IMR-90 (cell line): Measurements from ENCODE around the gene RAB31. TPM values are rescaled to one million over a fixed set of nuclear protein-coding genes. Genes with fewer than 3 reads are reported as not detected.

Experiments used
- ATAC-seq: fragments of 200-7000 bp; cut with Tn5 transposase; 2 replicates; pipeline ENCODE4 v1.9.1; 2020; ENCODE audit warnings: low read depth, mild to moderate bottlenecking, moderate library complexity
- BruUV-seq: library from RNA; stranded (reverse); fragments of 400-500 nt; replicated peaks from 2 replicates; lab custom pipeline; 2021; lab: Mats Ljungman, UMichigan
- CTCF ChIA-PET: fragments of 300-600 bp; formaldehyde crosslinking; extraction: SDS; loops from one replicate; lab custom pipeline; 2021; ENCODE audit warnings: antibody characterized with exemption; lab: Yijun Ruan, JAX
- POLR2A ChIA-PET: fragments of 300-600 bp; sonication (Branson Sonifier 250); formaldehyde crosslinking; loops from one replicate; lab custom pipeline; 2022; ENCODE audit warnings: antibody characterized with exemption; ENCODE audit not compliant: unreplicated experiment; lab: Charles Lee
- DNase-seq: peaks from one replicate; pipeline ENCODE4 v3.0.0; 2013
- H2AFZ ChIP-seq: replicated peaks from 2 replicates; pipeline ENCODE3; 2013; ENCODE audit warnings: low read length, mild to moderate bottlenecking; ENCODE audit not compliant: poor library complexity
- H2AK5ac ChIP-seq: 2 replicates; pipeline ENCODE4 v1.6.1; 2013; ENCODE audit warnings: low read depth, low read length, inconsistent platforms
- H2AK9ac ChIP-seq: replicated peaks from 2 replicates; pipeline ENCODE3; 2013; ENCODE audit warnings: mild to moderate bottlenecking, low read depth, low read length, moderate library complexity; ENCODE audit not compliant: poor library complexity
- H2BK120ac ChIP-seq: 2 replicates; pipeline ENCODE4 v1.6.1; 2013; ENCODE audit warnings: low read depth, low read length, inconsistent platforms
- H2BK15ac ChIP-seq: 3 replicates; pipeline ENCODE4 v1.6.1; 2013; ENCODE audit warnings: low read depth, low read length, inconsistent platforms
- H2BK20ac ChIP-seq: 2 replicates; pipeline ENCODE4 v1.6.1; 2013; ENCODE audit warnings: low read depth, mild to moderate bottlenecking, inconsistent platforms, low read length, moderate library complexity
- H2BK5ac ChIP-seq: 2 replicates; pipeline ENCODE4 v1.6.1; 2013; ENCODE audit warnings: mild to moderate bottlenecking, low read depth, low read length, inconsistent platforms; ENCODE audit not compliant: poor library complexity, severe bottlenecking
- H3K14ac ChIP-seq: replicated peaks from 2 replicates; pipeline ENCODE4 v1.6.1; 2013; ENCODE audit warnings: low read depth, low read length, inconsistent platforms
- H3K18ac ChIP-seq: 2 replicates; pipeline ENCODE4 v1.6.1; 2013; ENCODE audit warnings: low read depth, low read length, control low read depth
- H3K23ac ChIP-seq: 2 replicates; pipeline ENCODE4 v1.6.1; 2013; ENCODE audit warnings: low read depth, low read length, inconsistent platforms
- H3K27ac ChIP-seq: 2 replicates; pipeline ENCODE4 v1.5.1; 2013; ENCODE audit warnings: mild to moderate bottlenecking, control low read depth, low read length; ENCODE audit not compliant: insufficient read depth
- H3K27me3 ChIP-seq: 2 replicates; pipeline ENCODE4 v1.6.1; 2013; ENCODE audit warnings: low read length; ENCODE audit not compliant: control insufficient read depth, insufficient read depth
- H3K36me3 ChIP-seq: 2 replicates; pipeline ENCODE4 v1.6.1; 2013; ENCODE audit warnings: low read length, mixed read lengths; ENCODE audit not compliant: control insufficient read depth, insufficient read depth
- H3K4ac ChIP-seq: 2 replicates; pipeline ENCODE4 v1.6.1; 2013; ENCODE audit warnings: low read depth, low read length, inconsistent platforms
- H3K4me1 ChIP-seq: 2 replicates; pipeline ENCODE4 v1.6.1; 2013; ENCODE audit warnings: low read length, mixed read lengths; ENCODE audit not compliant: control insufficient read depth, insufficient read depth
- H3K4me2 ChIP-seq: 2 replicates; pipeline ENCODE4 v1.6.1; 2013; ENCODE audit warnings: low read depth, mild to moderate bottlenecking, control low read depth, low read length, moderate library complexity
- H3K4me3 ChIP-seq: 2 replicates; pipeline ENCODE4 v1.5.1; 2013; ENCODE audit warnings: low read depth, mild to moderate bottlenecking, control low read depth, low read length, moderate library complexity; ENCODE audit not compliant: insufficient read depth
- H3K56ac ChIP-seq: 2 replicates; pipeline ENCODE4 v1.6.1; 2013; ENCODE audit warnings: low read length, inconsistent platforms; ENCODE audit not compliant: insufficient read depth; ENCODE audit errors: extremely low read depth
- H3K79me1 ChIP-seq, 2 experiments: 2 replicates each; pipeline ENCODE4 v1.6.1; 2013; ENCODE audit warnings: low read length in 2 of 2, inconsistent platforms in 1 of 2, low read depth in 1 of 2
- H3K9ac ChIP-seq: 2 replicates; pipeline ENCODE4 v1.6.1; 2013; ENCODE audit warnings: low read depth, low read length, control low read depth
- H3K9me1 ChIP-seq: 2 replicates; pipeline ENCODE4 v1.6.1; 2013; ENCODE audit warnings: low read length, inconsistent platforms; ENCODE audit not compliant: insufficient read depth
- H3K9me3 ChIP-seq: 2 replicates; pipeline ENCODE4 v1.6.1; 2013; ENCODE audit warnings: low read length; ENCODE audit not compliant: control insufficient read depth, insufficient read depth
- H4K20me1 ChIP-seq: 2 replicates; pipeline ENCODE4 v1.6.1; 2013; ENCODE audit warnings: low read length, inconsistent platforms; ENCODE audit not compliant: insufficient read depth
- H4K5ac ChIP-seq: 2 replicates; pipeline ENCODE4 v1.6.1; 2013; ENCODE audit warnings: mild to moderate bottlenecking, low read depth, low read length, control low read depth
- H4K8ac ChIP-seq, 2 experiments: 2 replicates each; pipeline ENCODE4 v1.6.1; 2013; ENCODE audit warnings: low read depth in 2 of 2, low read length in 2 of 2, control low read depth in 1 of 2, inconsistent platforms in 1 of 2
- H4K91ac ChIP-seq: 2 replicates; pipeline ENCODE4 v1.6.1; 2013; ENCODE audit warnings: low read depth, low read length, inconsistent platforms; ENCODE audit not compliant: insufficient read depth
- CEBPB ChIP-seq: IDR thresholded peaks from 2 replicates; pipeline ENCODE4 v1.6.1; 2012; ENCODE audit warnings: low read depth, low read length, improper control_type of control experiment
- CHD1 ChIP-seq: IDR thresholded peaks from 2 replicates; pipeline ENCODE4 v1.6.1; 2012; ENCODE audit warnings: low read depth, low read length, improper control_type of control experiment
- CTCF ChIP-seq: conservative IDR thresholded peaks from 2 replicates; pipeline ENCODE4 v1.5.1; 2012; ENCODE audit warnings: mild to moderate bottlenecking, low read depth, low read length, improper control_type of control experiment
- ELK1 ChIP-seq: fragments of 150-350 bp; IDR thresholded peaks from 2 replicates; pipeline ENCODE4 v1.6.1; 2016; ENCODE audit warnings: low read depth, mild to moderate bottlenecking, low read length, moderate library complexity, borderline replicate concordance
- MAZ ChIP-seq: IDR thresholded peaks from 2 replicates; pipeline ENCODE4 v1.6.1; 2012; ENCODE audit warnings: low read depth, mild to moderate bottlenecking, low read length, improper control_type of control experiment, moderate library complexity, borderline replicate concordance
- MXI1 ChIP-seq: IDR thresholded peaks from 2 replicates; pipeline ENCODE4 v1.6.1; 2012; ENCODE audit warnings: low read depth, mild to moderate bottlenecking, low read length, moderate library complexity, borderline replicate concordance
- NFE2L2 ChIP-seq: fragments of 150-350 bp; IDR thresholded peaks from 2 replicates; pipeline ENCODE4 v1.6.1; 2016; ENCODE audit warnings: low read depth, mild to moderate bottlenecking, low read length
- POLR2A ChIP-seq: IDR thresholded peaks from 2 replicates; pipeline ENCODE4 v1.6.1; 2012; ENCODE audit warnings: mild to moderate bottlenecking, low read depth, low read length
- RFX5 ChIP-seq: IDR thresholded peaks from 2 replicates; pipeline ENCODE4 v1.8.0; 2012; ENCODE audit warnings: low read depth, mild to moderate bottlenecking, low read length, moderate library complexity
- SMC3 ChIP-seq: fragments of 150-350 bp; IDR thresholded peaks from 2 replicates; pipeline ENCODE4 v1.6.1; 2016; ENCODE audit warnings: low read depth, mild to moderate bottlenecking, antibody characterized with exemption, low read length, moderate library complexity
- WGBS, 2 experiments: methylation state at CpG; one replicate each; pipeline versions ENCODE4 v1.1.5 to v1.1.7; 2013; ENCODE audit warnings: missing lambda C conversion rate in 2 of 2; ENCODE audit not compliant: insufficient read length in 1 of 2; ENCODE audit errors: extremely low coverage in 2 of 2; 5-methylcytosine and 5-hydroxymethylcytosine counted together
- dilution Hi-C: fragments of 300-500 bp; cut with HindIII; formaldehyde crosslinking; loops from one replicate; pipeline ENCODE4 v1.14.3; 2018; ENCODE audit warnings: low sequenced_read_pairs; ENCODE audit not compliant: unreplicated experiment
- in situ Hi-C: fragments of 300-500 bp; cut with MboI; formaldehyde crosslinking; loops from 3 replicates; pipeline ENCODE4 v1.14.3; 2019; ENCODE audit warnings: low sequenced_read_pairs, inconsistent platforms, mixed read lengths
- intact Hi-C: fragments of 100-400 bp; cut with micrococcal nuclease; formaldehyde crosslinking; loops from 2 replicates; pipeline ENCODE4 v1.10.0; 2022
- polyA plus RNA-seq, 3 experiments: library from polyadenylated mRNA; depleted of rRNA; stranded (reverse); fragments of >200 nt; gene quantifications; 2 replicates each; pipeline ENCODE4 v1.2.3, GENCODE V29; 2012; ENCODE audit warnings: low replicate concordance in 1 of 3
- total RNA-seq: library from RNA; depleted of rRNA; stranded (reverse); fragments of >200 nt; gene quantifications from 2 replicates; pipeline ENCODE4 v1.2.3, GENCODE V29; 2012

Gene RAB31
- total and polyA plus RNA-seq, 2 of the 4 experiments (the other 2 are of a cell fraction): 13.8 to 26.9 TPM

- no peak for TF ChIP-seq SMC3
Measured at GRCh38 chr18:9887992-9888391, 179.9 kb downstream of the RAB31 start (continued).

- dilution Hi-C loops: no loop called here
- no peak overlapping the region for H2BK120ac ChIP-seq
- H2AK9ac ChIP-seq: no peak overlapping the region
- no peak overlapping the region for H2AK5ac ChIP-seq
- ChIA-PET CTCF (no interaction called here), POLR2A (interaction anchor here (0.7 kb wide), 1 partner anchor 14 kb away, joined by 3 read pairs; no protein-coding TSS in a partner anchor)
- H3K9me1 ChIP-seq: no peaks in the 10 kb centered on the region; the same call in 1 of the 2 replicates
- H3K14ac ChIP-seq: no peak overlapping the region
- intact Hi-C loops: no loop called here
- H3K36me3 ChIP-seq: no peaks in the 10 kb centered on the region
- H3K4me2 ChIP-seq: no peak overlapping the region
- H4K5ac ChIP-seq: no peak overlapping the region
- no peak overlapping the region for H3K56ac ChIP-seq
- H3K79me1 ChIP-seq: no peaks in the 10 kb centered on the region
- no peak overlapping the region for H3K9ac ChIP-seq
- no peak overlapping the region for H2AFZ ChIP-seq
- no peak overlapping the region for H4K8ac ChIP-seq
- no peak overlapping the region for H2BK15ac ChIP-seq
- no peak overlapping the region for H3K4ac ChIP-seq
- H2BK20ac ChIP-seq: no peak overlapping the region
- in situ Hi-C loops: no loop called here
- H3K4me1 ChIP-seq: peaks cover 1% of the 10 kb centered on the region; the same call in 1 of the 2 replicates
- no TSS peak for BruUV-seq
- no peaks in the 10 kb centered on the region for H4K20me1 ChIP-seq
- H3K4me3 ChIP-seq: no peak overlapping the region
- H4K91ac ChIP-seq: no peak overlapping the region
- H3K9me3 ChIP-seq: no peaks in the 10 kb centered on the region
- H3K23ac ChIP-seq: no peak overlapping the region
- no peak for DNase-seq
- H3K27me3 ChIP-seq: no peaks in the 10 kb centered on the region
- H3K27ac ChIP-seq: no peak overlapping the region
- no peak for ATAC-seq
- TF ChIP-seq POLR2A: no peak
- TF ChIP-seq MAZ: no peak
- no peak for TF ChIP-seq ELK1
- TF ChIP-seq RFX5: no peak
- TF ChIP-seq NFE2L2: no peak
- no peak for TF ChIP-seq CTCF
- no peak for TF ChIP-seq SMC3
- TF ChIP-seq CHD1: no peak
- no peak for TF ChIP-seq CEBPB
- TF ChIP-seq MXI1: no peak
- H3K18ac ChIP-seq: no peak overlapping the region
- no peak overlapping the region for H2BK5ac ChIP-seq
- WGBS, 2 experiments: 80% methylated on average over 1 of the region's 5 CpGs; no CpG with 5 or more reads in 1 of the 2 experiments
Measured at GRCh38 chr18:9890196-9890595, 182.1 kb downstream of the RAB31 start.
